GM12872 (cell line): ENCODE data around the gene SCUBE3.
A peak's percentile ranks its signal among the peaks of the same experiment; 100 is the strongest.

Experiments used
- CTCF ChIP-seq: IDR thresholded peaks from 3 replicates; pipeline ENCODE4 v1.5.1; 2011; ENCODE audit warnings: low read depth, mild to moderate bottlenecking, low read length, moderate library complexity; ENCODE audit not compliant: insufficient read depth

The SCUBE3 gene

GRCh38 chr6:35176301-35177024, 37.3 kb upstream of the SCUBE3 start:
- no peak for TF ChIP-seq CTCF

DNA sequence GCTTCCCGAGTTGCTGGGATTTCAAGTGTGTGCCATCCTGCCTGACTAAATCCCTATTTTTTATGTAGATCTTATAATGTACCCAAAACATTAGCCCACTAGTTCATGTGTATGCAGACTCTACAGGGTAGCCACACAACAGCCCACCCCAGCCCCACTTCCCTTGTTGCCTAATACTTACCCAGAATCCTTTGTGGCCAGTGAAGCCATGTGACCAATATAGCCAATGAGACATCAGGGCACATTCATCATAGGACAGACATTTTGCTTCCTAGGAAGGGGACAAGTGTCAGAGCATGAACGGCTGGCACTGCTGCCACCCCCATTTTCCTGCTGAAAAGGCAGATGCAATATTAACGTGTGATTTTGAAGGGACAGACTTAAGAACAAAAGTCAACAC, 36.6 kb upstream of the SCUBE3 start:
- no peak for TF ChIP-seq CTCF

GRCh38 chr6:35177596-35177995, 36.2 kb upstream of the SCUBE3 start:
- no peak for TF ChIP-seq CTCF

- no peak for TF ChIP-seq CTCF
Measured at GRCh38 chr6:35178012-35178411, 35.7 kb upstream of the SCUBE3 start.

DNA sequence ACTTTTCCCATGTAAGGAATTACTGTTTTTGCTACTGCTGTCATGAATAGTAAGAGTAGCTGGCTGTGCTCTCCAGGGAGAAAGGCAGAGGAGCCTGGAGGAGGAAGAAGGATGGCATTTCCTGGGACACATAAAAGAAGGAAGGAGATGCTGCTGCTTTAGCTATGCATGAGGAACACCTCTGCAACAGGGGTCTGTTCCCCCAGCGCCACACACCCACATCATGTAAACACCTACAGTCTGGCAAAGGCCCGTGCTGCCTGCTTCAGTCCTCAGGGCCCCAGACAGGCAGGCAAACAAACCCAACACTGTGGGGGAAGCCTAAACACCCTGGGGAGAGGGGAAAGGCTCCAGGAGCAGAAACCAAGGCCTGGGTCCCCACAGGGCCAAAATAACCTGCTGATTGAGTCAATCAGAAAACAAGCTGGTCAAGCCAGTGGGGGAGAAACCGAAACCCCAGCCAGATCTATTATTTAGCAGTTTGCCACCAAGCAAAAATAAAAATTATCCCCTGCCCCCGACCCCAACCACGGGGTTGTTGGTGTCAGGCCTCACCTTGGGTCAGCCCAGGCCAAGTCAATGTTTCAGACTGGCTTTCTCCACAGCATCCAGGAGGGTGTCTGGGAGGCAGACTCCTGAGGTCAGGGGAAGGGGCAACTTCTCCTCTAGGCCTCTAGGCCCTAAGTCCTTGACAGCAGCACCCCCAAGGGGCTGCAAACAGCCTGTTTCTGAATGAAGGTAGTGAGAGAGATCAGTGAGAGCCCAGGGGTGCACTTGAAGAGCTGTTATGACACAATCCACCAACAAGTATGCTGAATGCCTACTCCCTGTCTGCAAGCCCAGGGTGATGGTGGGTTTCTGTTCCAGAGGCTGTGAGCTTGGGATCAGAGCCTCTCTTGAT, 34.6 kb upstream of the SCUBE3 start:
- peak; percentile 38 for TF ChIP-seq CTCF

DNA sequence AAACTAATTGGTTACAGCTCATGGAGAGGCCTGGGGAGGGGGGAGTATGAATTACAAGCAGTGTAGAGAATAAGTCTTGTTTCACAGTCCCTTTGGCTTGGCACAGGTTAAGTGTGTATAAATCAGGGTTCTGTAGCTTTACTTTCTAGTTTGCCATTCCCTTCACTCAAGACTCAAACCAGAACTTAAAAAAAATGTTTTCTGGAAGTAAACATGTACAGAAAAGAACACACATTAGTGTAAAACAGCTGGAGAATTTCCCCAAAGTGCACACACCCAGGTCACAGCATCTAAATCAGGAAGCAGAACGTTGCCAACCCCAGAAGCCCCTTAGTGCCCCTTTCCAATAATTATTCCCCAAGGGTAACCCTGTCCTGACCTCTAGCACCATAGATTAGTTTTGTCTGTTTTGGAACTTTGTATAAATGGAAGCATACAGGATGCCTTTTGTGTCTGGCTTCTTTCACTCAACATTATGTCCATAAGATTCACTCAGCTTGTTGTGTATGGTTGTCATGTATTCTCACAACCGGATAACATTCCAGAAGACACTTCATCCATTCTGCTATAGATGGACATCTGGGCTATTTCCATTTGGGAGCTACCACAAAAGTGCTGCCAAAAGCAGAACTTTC, 33.7 kb upstream of the SCUBE3 start:
- TF ChIP-seq CTCF = no peak

DNA sequence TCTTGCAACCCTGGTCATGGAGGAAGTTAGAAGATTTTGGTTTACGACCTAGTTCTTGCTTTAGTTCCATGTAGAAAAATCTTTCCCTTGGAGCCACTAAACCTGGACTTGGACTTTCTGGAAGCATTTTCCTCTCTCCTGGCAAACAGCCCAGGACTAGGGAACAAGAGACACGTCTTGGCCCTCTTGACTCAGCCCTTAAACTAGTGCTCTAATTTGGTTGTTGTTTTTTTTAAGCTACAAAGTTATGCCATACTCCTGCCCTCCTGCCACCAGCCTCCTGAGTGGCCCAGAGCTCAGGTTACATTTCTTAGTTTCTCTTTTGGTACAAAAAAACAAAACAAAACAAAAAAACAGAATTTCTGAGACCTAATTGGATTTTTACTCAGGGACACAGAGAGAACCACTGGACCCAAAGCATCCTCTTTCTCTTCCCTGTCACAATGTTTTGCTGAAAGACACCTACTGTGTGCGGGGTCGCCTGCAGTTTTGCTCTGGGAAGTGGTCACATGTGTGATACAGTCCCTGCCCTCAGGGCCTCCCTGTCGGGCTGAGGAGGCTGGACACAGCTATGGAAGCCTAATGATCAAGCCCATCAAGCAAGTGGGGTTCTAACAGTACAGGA, 32.3 kb upstream of the SCUBE3 start:
- no peak for TF ChIP-seq CTCF
